Prostate gland (tissue), 2 donors: ENCODE results near the gene HIGD2B. TPM values are rescaled to one million over a fixed set of nuclear protein-coding genes. Genes with fewer than 3 reads are reported as not detected.
"Not testable (repeated sequence)": the region's sequence is repeated elsewhere in the genome, so short reads cannot be mapped to it uniquely, and the experiment has no call there.

Experiments
- DNase-seq: peaks from one replicate; pipeline ENCODE4 v3.0.0-alpha.2; 2019; ENCODE audit warnings: low spot score
- H3K27ac ChIP-seq, 2 donors: fragments of 200-600 bp; sonication (generic); 2 replicates each; pipeline ENCODE4 v1.5.1; 2017 to 2019
- H3K27me3 ChIP-seq: fragments of 200-600 bp; sonication (generic); replicated peaks from 2 replicates; pipeline ENCODE4 v1.5.1; 2019; ENCODE audit not compliant: insufficient read depth
- H3K36me3 ChIP-seq, 2 donors: fragments of 200-600 bp; sonication (generic); 1 replicate in 1 of 2; 2 replicates in 1 of 2; pipeline versions ENCODE4 v1.5.1 to v1.8.1; 2017 to 2019
- H3K4me1 ChIP-seq: fragments of 200-600 bp; sonication (generic); replicated peaks from 2 replicates; pipeline ENCODE4 v1.5.1; 2019
- H3K4me3 ChIP-seq, 2 donors: fragments of 200-600 bp; sonication (generic); 2 replicates each; pipeline ENCODE4 v1.5.1; 2017 to 2019
- H3K9me3 ChIP-seq: fragments of 200-600 bp; sonication (generic); 2 replicates; pipeline ENCODE4 v1.5.1; 2017
- POLR2A ChIP-seq: fragments of 450-650 bp; IDR thresholded peaks from one replicate; pipeline ENCODE4 v1.6.1; 2016; ENCODE audit warnings: antibody characterized with exemption, mild to moderate bottlenecking
- POLR2AphosphoS5 ChIP-seq: sonication (generic); formaldehyde crosslinking; IDR thresholded peaks from one replicate; pipeline ENCODE4 v1.6.1; 2017; ENCODE audit warnings: antibody characterized with exemption
- whole genome bisulfite sequencing: methylation state at CpG from one replicate; pipeline ENCODE4 v1.1.5; 2018; 5-methylcytosine and 5-hydroxymethylcytosine counted together
- intact Hi-C: fragments of 100-400 bp; cut with DNase I; formaldehyde crosslinking; loops from one replicate; pipeline ENCODE4 v1.14.2; 2022
- total RNA-seq, 2 donors: library from RNA; depleted of rRNA; stranded (reverse); fragments of >200 nt; gene quantifications; one replicate each; pipeline ENCODE4 v1.1.0, GENCODE V29; 2016
- TF ChIP-seq, protein P1 (sequence below), 4 experiments: fragments of 200-600 bp in 2 of 4; fragments of 450-650 bp in 2 of 4; sonication (generic) in 2 of 4; IDR thresholded peaks; 1 replicate in 3 of 4; 2 replicates in 1 of 4; pipeline ENCODE4 v1.5.1; 2016 to 2019; ENCODE audit warnings: antibody characterized with exemption in 4 of 4, mild to moderate bottlenecking in 2 of 4, moderate library complexity in 2 of 4

Gene HIGD2B
- total RNA-seq, 2 donors from 2014 or later = 0.51 TPM; not detected in 1

DNA sequence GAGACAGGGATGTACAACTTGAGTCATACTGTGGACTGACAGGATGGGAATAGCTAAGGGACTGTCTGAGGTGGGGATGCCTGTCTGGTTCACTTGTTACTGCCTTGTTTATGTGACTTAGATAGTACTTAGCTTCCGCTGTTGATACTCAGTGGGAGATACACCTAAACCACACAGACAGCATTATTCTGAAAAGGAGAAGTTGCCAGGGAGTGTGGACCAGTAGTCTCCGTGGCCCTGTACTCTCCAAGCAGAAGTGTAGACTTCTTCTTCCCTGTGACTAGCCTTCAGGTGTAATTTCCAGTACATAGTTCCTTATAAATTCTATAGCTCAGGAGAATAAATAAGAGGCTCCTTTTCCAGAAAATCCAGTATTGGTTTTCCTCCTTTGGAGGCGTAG, 5.1 kb downstream of the HIGD2B start:
- Histone ChIP-seq H3K27me3 (no peaks in the 10 kb centered on the region), H3K4me3 (no peak overlapping the region), H3K27ac (no peak overlapping the region), H3K36me3 (no peaks in the 10 kb centered on the region), H3K9me3 (no peaks in the 10 kb centered on the region), H3K4me1 (no peaks in the 10 kb centered on the region)
- DNase-seq = no peak
- intact Hi-C loops = no loop called here
- WGBS = 60% methylated on average over 3 of the region's 3 CpGs
- TF ChIP-seq POLR2AphosphoS5 = no peak
- TF ChIP-seq POLR2A = no peak
- TF ChIP-seq, protein P1, sequence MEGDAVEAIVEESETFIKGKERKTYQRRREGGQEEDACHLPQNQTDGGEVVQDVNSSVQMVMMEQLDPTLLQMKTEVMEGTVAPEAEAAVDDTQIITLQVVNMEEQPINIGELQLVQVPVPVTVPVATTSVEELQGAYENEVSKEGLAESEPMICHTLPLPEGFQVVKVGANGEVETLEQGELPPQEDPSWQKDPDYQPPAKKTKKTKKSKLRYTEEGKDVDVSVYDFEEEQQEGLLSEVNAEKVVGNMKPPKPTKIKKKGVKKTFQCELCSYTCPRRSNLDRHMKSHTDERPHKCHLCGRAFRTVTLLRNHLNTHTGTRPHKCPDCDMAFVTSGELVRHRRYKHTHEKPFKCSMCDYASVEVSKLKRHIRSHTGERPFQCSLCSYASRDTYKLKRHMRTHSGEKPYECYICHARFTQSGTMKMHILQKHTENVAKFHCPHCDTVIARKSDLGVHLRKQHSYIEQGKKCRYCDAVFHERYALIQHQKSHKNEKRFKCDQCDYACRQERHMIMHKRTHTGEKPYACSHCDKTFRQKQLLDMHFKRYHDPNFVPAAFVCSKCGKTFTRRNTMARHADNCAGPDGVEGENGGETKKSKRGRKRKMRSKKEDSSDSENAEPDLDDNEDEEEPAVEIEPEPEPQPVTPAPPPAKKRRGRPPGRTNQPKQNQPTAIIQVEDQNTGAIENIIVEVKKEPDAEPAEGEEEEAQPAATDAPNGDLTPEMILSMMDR (IDR thresholded peaks at IDR 0.05) = no peak

- TF ChIP-seq POLR2A (no peak), POLR2AphosphoS5 (no peak)
- TF ChIP-seq, protein P1 (IDR thresholded peaks at IDR 0.05) = no peak
- H3K27ac ChIP-seq = no peak overlapping the region
- no peaks in the 10 kb centered on the region for H3K4me1 ChIP-seq
- 92% methylated on average over 4 of the region's 4 CpGs for WGBS
- no peaks in the 10 kb centered on the region for H3K36me3 ChIP-seq
- no peak for DNase-seq
- H3K9me3 ChIP-seq = no peaks in the 10 kb centered on the region
- no peak overlapping the region for H3K4me3 ChIP-seq
- intact Hi-C loops = no loop called here
- no peaks in the 10 kb centered on the region for H3K27me3 ChIP-seq
Measured at GRCh38 chr15:72676838-72677237, 9.1 kb downstream of the HIGD2B start.

GRCh38 chr15:72671525-72671924, 14.5 kb downstream of the HIGD2B start:
- intact Hi-C loops = no loop called here
- DNase-seq = no peak
- Histone ChIP-seq H3K4me1 (no peaks in the 10 kb centered on the region), H3K27me3 (no peaks in the 10 kb centered on the region), H3K4me3 (no peak overlapping the region), H3K36me3 (no peaks in the 10 kb centered on the region), H3K27ac (no peak overlapping the region), H3K9me3 (no peaks in the 10 kb centered on the region)
- WGBS = 24% methylated on average over 3 of the region's 3 CpGs
- TF ChIP-seq POLR2A (no peak), POLR2AphosphoS5 (no peak)
- TF ChIP-seq, protein P1 (IDR thresholded peaks at IDR 0.05) = no peak

- H3K36me3 ChIP-seq, intact Hi-C loops, H3K4me3 ChIP-seq, H3K9me3 ChIP-seq, H3K27ac ChIP-seq, H3K27me3 ChIP-seq, H3K4me1 ChIP-seq: not testable (repeated sequence)
- 7% methylated on average over 8 of the region's 8 CpGs for WGBS
- peak; percentile 71 for DNase-seq
- TF ChIP-seq, protein P1 (IDR thresholded peaks at IDR 0.05) = peak; percentile 28 to 81 (median 54)
Measured at GRCh38 chr15:72670656-72671352, 15.2 kb downstream of the HIGD2B start.

DNA sequence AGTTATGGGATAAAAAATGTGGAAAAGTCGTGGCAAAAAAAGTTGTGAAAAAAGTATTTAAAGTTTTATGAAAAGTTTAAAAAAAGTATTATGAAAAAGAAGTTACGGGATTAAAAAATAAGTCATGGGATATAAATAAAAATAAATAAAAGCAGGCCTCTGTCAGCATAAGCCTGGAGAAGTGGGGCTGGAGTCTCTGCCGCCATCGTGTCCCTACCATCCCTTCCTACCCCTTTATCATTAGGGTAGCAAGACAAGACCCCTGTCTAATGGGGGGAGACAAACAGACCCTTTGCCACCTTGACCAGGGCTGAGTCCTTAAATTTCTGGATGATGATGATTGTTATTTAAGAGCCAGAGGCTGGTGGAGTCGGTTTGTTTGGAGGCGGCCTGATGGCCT, 16.2 kb downstream of the HIGD2B start:
- H3K36me3 ChIP-seq, H3K27me3 ChIP-seq, H3K4me1 ChIP-seq, intact Hi-C loops, H3K27ac ChIP-seq, H3K4me3 ChIP-seq, H3K9me3 ChIP-seq, DNase-seq: not testable (repeated sequence)
- 96% methylated on average over 3 of the region's 6 CpGs for WGBS

DNA sequence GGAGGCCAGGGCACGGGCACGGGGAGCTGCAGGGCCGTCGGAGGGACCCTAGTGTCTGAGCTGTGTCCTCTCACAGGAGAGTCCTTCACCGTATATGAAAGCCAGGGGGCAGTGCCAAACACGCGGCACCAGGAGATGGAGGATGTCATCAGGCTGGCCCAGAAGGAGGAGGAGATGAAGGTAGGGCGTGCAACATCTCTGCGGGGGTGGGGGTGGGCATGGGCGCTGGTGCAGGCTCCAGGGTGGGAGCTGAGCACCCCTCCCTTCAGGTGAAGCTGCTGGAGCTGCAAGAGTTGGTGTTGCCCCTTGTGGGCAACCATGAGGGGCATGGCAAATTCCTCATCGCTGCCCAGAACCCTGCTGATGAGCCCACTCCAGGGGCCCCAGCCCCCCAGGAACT, 20.3 kb downstream of the HIGD2B start:
- H3K36me3 ChIP-seq, H3K27me3 ChIP-seq, DNase-seq, H3K4me1 ChIP-seq, H3K9me3 ChIP-seq, intact Hi-C loops, H3K4me3 ChIP-seq, H3K27ac ChIP-seq: not testable (repeated sequence)
- 49% methylated on average over 3 of the region's 11 CpGs for WGBS

GRCh38 chr15:72663931-72664330, 22.1 kb downstream of the HIGD2B start:
- H3K9me3 ChIP-seq, intact Hi-C loops, DNase-seq, H3K4me1 ChIP-seq, H3K4me3 ChIP-seq, H3K36me3 ChIP-seq, H3K27ac ChIP-seq, H3K27me3 ChIP-seq: not testable (repeated sequence)
- 58% methylated on average over 2 of the region's 8 CpGs for WGBS

DNA sequence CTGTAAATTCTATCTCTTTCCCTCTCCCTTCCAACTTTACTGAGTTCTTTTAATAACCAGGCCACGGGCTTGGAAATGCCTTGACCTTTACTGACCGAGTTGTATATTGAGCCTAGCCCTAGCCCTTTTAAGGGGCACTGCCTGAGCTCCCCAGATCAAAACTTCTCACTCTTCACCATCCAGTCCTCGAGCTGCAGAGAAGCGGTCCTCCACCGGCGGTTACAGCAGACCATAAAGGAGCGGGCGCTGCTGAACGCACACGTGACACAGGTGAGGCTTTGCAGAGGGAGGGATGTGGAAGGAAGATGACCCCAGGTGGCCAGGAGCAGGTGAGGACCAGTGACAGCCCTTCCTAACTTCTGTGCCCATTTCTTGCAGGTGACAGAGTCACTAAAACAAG, 24.9 kb downstream of the HIGD2B start:
- H3K9me3 ChIP-seq, H3K4me1 ChIP-seq, DNase-seq, H3K36me3 ChIP-seq, H3K4me3 ChIP-seq, H3K27me3 ChIP-seq, intact Hi-C loops, H3K27ac ChIP-seq: not testable (repeated sequence)
- WGBS = 67% methylated on average over 10 of the region's 10 CpGs

DNA sequence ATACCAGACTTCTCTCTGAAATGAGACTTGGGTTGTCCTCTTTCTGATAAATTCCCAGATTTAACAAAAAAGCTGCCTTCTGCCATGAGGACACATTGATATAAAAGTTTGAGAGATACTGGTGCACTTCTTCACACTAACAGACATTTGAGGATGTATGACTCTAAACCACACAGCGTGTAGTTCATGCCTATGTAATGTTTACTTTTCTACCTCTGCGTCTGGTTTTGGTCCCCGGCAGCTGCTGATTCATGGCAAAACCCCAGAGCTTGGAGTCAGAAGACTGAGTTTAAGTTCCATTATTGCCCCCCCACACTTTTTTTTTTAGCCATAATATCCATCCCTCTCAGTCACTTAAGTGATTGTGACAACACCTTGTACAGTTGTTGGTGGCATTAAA, 30.0 kb downstream of the HIGD2B start:
- H3K27ac ChIP-seq, H3K4me1 ChIP-seq, H3K27me3 ChIP-seq, intact Hi-C loops, H3K4me3 ChIP-seq, DNase-seq, H3K36me3 ChIP-seq, H3K9me3 ChIP-seq: not testable (repeated sequence)
- WGBS = no CpG with 5 or more reads among the region's 3 CpGs
